Adrenal gland (tissue), 12 donors: ENCODE data around the gene TELO2. TPM values are rescaled to one million over a fixed set of nuclear protein-coding genes. Genes with fewer than 3 reads are reported as not detected.

Experiments
- DNase-seq, 7 donors: peaks; one replicate each; pipeline ENCODE4 v3.0.0-alpha.2; 2019 to 2020
- H3K27ac ChIP-seq, 5 donors: fragments of 200-600 bp; sonication (generic) in 4 of 5; 1 replicate in 3 of 5; 2 replicates in 2 of 5; pipeline versions ENCODE4 v1.5.1 to v1.8.0; 2016 to 2020; ENCODE audit warnings: mild to moderate bottlenecking in 1 of 5
- H3K27me3 ChIP-seq: fragments of 200-600 bp; 2 replicates; pipeline ENCODE4 v1.8.0; 2021
- H3K36me3 ChIP-seq, 2 donors: fragments of 200-600 bp; replicated peaks in 1 of 2; 1 replicate in 1 of 2; 2 replicates in 1 of 2; pipeline versions ENCODE4 v1.5.1 to v1.8.0; 2018 to 2022
- H3K4me1 ChIP-seq, 2 donors: fragments of 200-600 bp; replicated peaks in 1 of 2; 1 replicate in 1 of 2; 2 replicates in 1 of 2; pipeline versions ENCODE4 v1.5.1 to v1.8.0; 2018 to 2021
- H3K4me3 ChIP-seq, 4 donors: fragments of 200-600 bp; sonication (generic) in 3 of 4; one replicate each; pipeline ENCODE4 v1.5.1; 2016 to 2018
- H3K9me3 ChIP-seq, 3 donors: fragments of 200-600 bp; sonication (generic) in 1 of 3; replicated peaks in 1 of 3; 1 replicate in 2 of 3; 2 replicates in 1 of 3; pipeline versions ENCODE4 v1.5.1 to v1.8.0; 2016 to 2021
- CTCF ChIP-seq, 6 experiments: fragments of 450-650 bp in 4 of 6; fragments of 200-600 bp in 2 of 6; sonication (generic) in 1 of 6; IDR thresholded peaks; 1 replicate in 5 of 6; 2 replicates in 1 of 6; pipeline versions ENCODE4 v1.5.1 to v1.8.0; 2016 to 2021; ENCODE audit warnings: antibody characterized with exemption in 6 of 6, mild to moderate bottlenecking in 2 of 6, moderate library complexity in 1 of 6
- POLR2A ChIP-seq, 2 donors: fragments of 450-650 bp; IDR thresholded peaks; one replicate each; pipeline ENCODE4 v1.6.1; 2017; ENCODE audit warnings: antibody characterized with exemption in 2 of 2, mild to moderate bottlenecking in 2 of 2, moderate library complexity in 1 of 2
- WGBS, 4 donors: extraction: QIAGEN DNeasy Blood & Tissue Kit in 2 of 4; methylation state at CpG; one replicate each; pipeline versions ENCODE4 v1.1.5 to v1.1.7; 2013 to 2017; 5-methylcytosine and 5-hydroxymethylcytosine counted together
- intact Hi-C, 2 donors: fragments of 100-400 bp; cut with DNase I; formaldehyde crosslinking; loops; one replicate each; pipeline versions ENCODE4 v1.14.1 to v1.15.0; 2022 to 2023
- polyA plus RNA-seq, 3 donors: library from polyadenylated mRNA; stranded (reverse); fragments of 200-250 nt in 2 of 3; fragments of 350-450 nt in 1 of 3; fragmentation: Illumina TruSeq in 1 of 3; extraction: RNeasy Lipid Tissue Mini Kit (QIAGEN cat#74804) in 1 of 3; gene quantifications; one replicate each; pipeline ENCODE4 v1.2.3, GENCODE V29; 2013 to 2014
- total RNA-seq, 9 donors: library from RNA; depleted of rRNA in 4 of 9; stranded (reverse); fragments of >200 nt in 4 of 9; fragments of 120-200 nt in 1 of 9; fragmentation: NEBNext Ultra II Directional in 1 of 9; extraction: Animal tissue kit (Norgen Biotek cat#: 25700) in 1 of 9; gene quantifications; one replicate each; pipeline versions ENCODE4 v1.1.0 to v1.2.4, GENCODE V29; 2013 to 2023
- donor health status: healthy with polysubstance abuse.
- donor health status: Bipolar disorder and iron deficiency.
- donor health status: DM: yes; HTN: yes; CAD: no.
- donor health status: DM: no; HTN: no; CAD: no.
- donor health status: DM: no; HTN: no; CAD: no.
- donor health status: DM: yes; HTN: yes; CAD: no.

TELO2 gene
- total and polyA plus RNA-seq, 12 donors, result 1.3 to 173 (median 23.7) TPM

- Histone ChIP-seq H3K4me1 (peaks cover 9 to 17% of the 10 kb centered on the region in 2 donors), H3K27ac (peak overlapping the region in 4 of 5 donors; percentile 62 to 91 (median 76)), H3K36me3 (peaks cover 0 to 32% of the 10 kb centered on the region in 2 donors), H3K4me3 (peak overlapping the region; percentile 32 to 69 (median 54)), H3K9me3 (no peaks in the 10 kb centered on the region), H3K27me3 (no peaks in the 10 kb centered on the region)
- 0 to 1% (median 1%) methylated on average over 3 to 30 of the region's 30 CpGs for WGBS, 4 donors
- intact Hi-C loops, result no loop called here
- peak in 1 of 7 donors; percentile 36 for DNase-seq
- TF ChIP-seq POLR2A (IDR thresholded peaks at IDR 0.05), result no peak
- no peak for TF ChIP-seq CTCF (IDR thresholded peaks at IDR 0.05)
Measured at GRCh38 chr16:1493746-1494094, 560 bp downstream of the TELO2 start.

GRCh38 chr16:1494129-1494640 is 1.0 kb downstream of the TELO2 start:
- Histone ChIP-seq H3K27me3 (no peaks in the 10 kb centered on the region), H3K27ac (peak overlapping the region in 4 of 5 donors; percentile 62 to 91 (median 76)), H3K36me3 (peaks cover 0 to 37% of the 10 kb centered on the region in 2 donors), H3K4me3 (peak overlapping the region in 2 of 4 donors; percentile 68 to 69), H3K4me1 (peaks cover 9 to 17% of the 10 kb centered on the region in 2 donors), H3K9me3 (no peaks in the 10 kb centered on the region)
- WGBS, 4 donors, result 16 to 41% (median 20%) methylated on average over 3 to 25 of the region's 25 CpGs
- peak; percentile 61 to 85 (median 82) for DNase-seq
- intact Hi-C loops, result no loop called here
- TF ChIP-seq POLR2A (IDR thresholded peaks at IDR 0.05) (no peak), CTCF (IDR thresholded peaks at IDR 0.05) (peak; percentile 27 to 74 (median 59))

- H3K36me3 ChIP-seq, result peaks cover 0 to 42% of the 10 kb centered on the region in 2 donors
- no peak for DNase-seq
- H3K4me1 ChIP-seq, result peaks cover 9 to 17% of the 10 kb centered on the region in 2 donors
- no peaks in the 10 kb centered on the region for H3K9me3 ChIP-seq
- peak overlapping the region in 1 of 5 donors; percentile 91 for H3K27ac ChIP-seq
- H3K27me3 ChIP-seq, result no peaks in the 10 kb centered on the region
- 68 to 93% (median 72%) methylated on average over 5 to 13 of the region's 13 CpGs for WGBS, 4 donors
- intact Hi-C loops, result no loop called here
- H3K4me3 ChIP-seq, result no peak overlapping the region
- TF ChIP-seq POLR2A (IDR thresholded peaks at IDR 0.05) (no peak), CTCF (IDR thresholded peaks at IDR 0.05) (no peak)
Measured at GRCh38 chr16:1494711-1495110, 1.6 kb downstream of the TELO2 start.

GRCh38 chr16:1495211-1495888 is 2.2 kb downstream of the TELO2 start:
- H3K4me1 ChIP-seq, result peaks cover 9 to 17% of the 10 kb centered on the region in 2 donors
- no peak overlapping the region for H3K4me3 ChIP-seq
- TF ChIP-seq CTCF (IDR thresholded peaks at IDR 0.05) (no peak), POLR2A (IDR thresholded peaks at IDR 0.05) (no peak)
- no peaks in the 10 kb centered on the region for H3K27me3 ChIP-seq
- no peaks in the 10 kb centered on the region for H3K9me3 ChIP-seq
- WGBS, 4 donors, result 87 to 94% (median 90%) methylated on average over 12 to 39 of the region's 39 CpGs
- DNase-seq, result no peak
- H3K27ac ChIP-seq, result peak overlapping the region in 1 of 5 donors; percentile 91
- intact Hi-C loops, result no loop called here
- H3K36me3 ChIP-seq, result peaks cover 0 to 48% of the 10 kb centered on the region in 2 donors
